Airway epithelial cell (primary cell): ENCODE measurements around the gene INIP. TPM values are rescaled to one million over a fixed set of nuclear protein-coding genes. Genes with fewer than 3 reads are reported as not detected.

ENCODE experiments used
- total RNA-seq: library from RNA; depleted of rRNA; stranded (reverse); fragments of >200 nt; gene quantifications from 2 replicates; pipeline ENCODE4 v1.2.3, GENCODE V29; 2015

The INIP gene
- total RNA-seq, result 12.0 and 16.4 TPM in 2 replicates

GRCh38 chr9:112717661-112718331 is at the start of gene INIP:
Gene INIP, minus strand, starts transcription at chr9:112718117. Its CDS starts 1,632 bp downstream, at chr9:112716485.

GRCh38 chr9:112750016-112750763 is 32.3 kb upstream of the INIP start, which contains the start of gene SNX30:
Gene SNX30, plus strand, starts transcription at chr9:112750760. Its CDS starts 242 bp downstream, at chr9:112751002.

Other genes with a start within 250 kb of the INIP start
- 0.84 and 2.3 TPM in 2 replicates for gene KIAA1958, start 231.3 kb downstream of the INIP start, total RNA-seq
- gene SNX30, start 32.6 kb upstream of the INIP start, total RNA-seq, result 3.9 and 9.7 TPM in 2 replicates
- gene SLC46A2, start 172.8 kb upstream of the INIP start, total RNA-seq, result not detected in 2 replicates